Fibroblast of skin of scalp (primary cell): ENCODE data around the gene EFCAB11.

Experiments
- DNase-seq: peaks from one replicate; pipeline ENCODE4 v3.0.0-alpha.2; 2013

Gene EFCAB11

GRCh38 chr14:89811954-89812575, 142.5 kb downstream of the EFCAB11 start:
- no peak for DNase-seq

- DNase-seq: peak; percentile 69
Observed at GRCh38 chr14:89810101-89810500, 144.4 kb downstream of the EFCAB11 start.

DNA sequence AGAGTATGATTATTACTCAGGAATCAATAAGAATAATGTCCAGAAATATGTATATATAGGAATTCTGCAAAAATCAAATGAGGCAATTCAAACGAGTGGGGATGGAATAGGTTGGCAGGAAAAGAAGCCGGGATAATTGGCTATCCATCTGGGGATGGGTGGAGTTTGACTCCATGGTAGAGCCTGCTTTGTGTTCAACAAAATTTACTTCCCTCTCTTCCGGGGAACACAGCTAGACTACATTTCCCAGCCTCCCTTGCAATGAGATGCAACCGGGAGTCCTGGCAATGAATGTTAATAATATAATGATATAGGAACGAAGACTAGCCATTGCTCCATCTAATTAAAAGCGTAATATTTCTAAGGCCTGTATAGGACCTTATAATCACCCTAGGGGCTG, 146.6 kb downstream of the EFCAB11 start:
- DNase-seq: no peak

DNA sequence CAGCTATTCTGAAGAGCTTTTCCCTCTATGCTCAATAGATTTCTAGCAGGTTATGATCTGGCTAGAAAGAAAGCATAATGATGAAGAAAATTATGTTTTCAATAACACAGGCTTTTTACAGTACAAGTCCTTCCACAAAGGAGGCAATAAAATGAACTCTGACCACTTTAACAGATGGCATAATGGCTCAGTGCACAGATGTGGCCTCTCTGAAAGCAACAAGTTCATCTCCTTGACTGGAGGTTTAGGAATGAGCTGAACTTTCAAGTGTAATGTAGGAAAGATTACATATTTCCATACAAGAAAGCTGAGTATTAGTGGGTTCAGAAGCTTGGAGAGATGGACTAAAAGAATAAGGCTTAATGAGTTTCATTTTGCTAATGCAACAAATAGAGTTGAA, 147.4 kb downstream of the EFCAB11 start:
- DNase-seq: no peak

- DNase-seq: no peak
Observed at GRCh38 chr14:89806451-89806850, 148.1 kb downstream of the EFCAB11 start.

DNA sequence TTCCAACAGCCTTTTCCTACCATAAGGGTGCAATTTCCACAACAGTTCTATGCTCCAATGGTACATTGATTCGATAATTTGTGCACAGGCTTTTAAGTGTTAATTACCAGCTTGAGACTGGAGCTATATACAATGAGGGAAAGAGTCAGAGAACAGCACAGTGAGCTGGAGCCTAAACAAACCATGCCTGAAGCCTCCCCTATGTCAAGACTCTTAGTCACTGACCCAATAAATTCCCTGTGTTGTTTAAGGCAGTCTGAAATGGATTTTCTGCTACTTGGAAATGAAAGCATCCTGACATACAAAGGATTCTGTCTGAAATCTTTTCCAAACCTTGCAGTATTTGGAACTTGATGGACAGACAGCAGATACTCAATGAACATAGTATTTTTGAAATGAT, 149.0 kb downstream of the EFCAB11 start:
- DNase-seq: no peak

GRCh38 chr14:89803542-89803941, 151.0 kb downstream of the EFCAB11 start:
- no peak for DNase-seq

DNA sequence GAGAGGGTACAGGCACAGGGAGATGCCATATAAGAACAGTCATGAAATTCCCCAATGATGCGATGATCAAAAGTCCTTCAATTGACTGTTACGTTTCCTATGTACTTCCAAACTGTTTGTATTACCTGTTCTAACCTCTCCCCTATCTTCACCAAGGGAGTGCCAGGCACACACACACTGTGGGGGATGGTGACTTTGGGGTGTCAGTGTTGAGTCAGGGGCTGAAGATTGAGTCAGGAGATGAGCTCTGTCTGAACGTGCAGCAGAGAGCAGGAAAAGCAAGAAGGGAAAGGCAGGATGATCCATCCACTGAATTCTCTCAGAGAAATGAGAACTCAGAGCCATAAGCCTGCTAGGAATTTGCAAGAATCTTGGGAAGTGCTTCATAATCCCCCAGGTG, 153.4 kb downstream of the EFCAB11 start:
- no peak for DNase-seq

GRCh38 chr14:89798212-89798773, 156.2 kb downstream of the EFCAB11 start:
- DNase-seq: no peak

DNA sequence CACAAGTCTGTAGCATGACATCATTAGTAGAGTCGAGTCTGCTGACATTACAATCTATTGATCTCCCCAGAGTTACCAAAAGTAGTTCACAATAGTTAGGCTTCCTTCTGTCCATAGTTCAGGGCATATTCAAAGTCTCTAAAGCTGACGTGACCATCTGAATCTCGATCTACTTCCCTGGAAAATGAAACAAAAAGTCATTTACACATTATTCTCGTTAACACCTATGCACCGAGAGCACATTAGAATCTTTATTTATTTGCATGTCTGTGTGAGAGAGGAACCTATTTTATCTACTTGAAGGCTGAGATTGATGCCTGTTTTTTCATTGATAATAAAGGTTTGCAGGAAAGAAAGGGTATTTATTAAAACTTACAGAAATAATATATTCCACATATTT, 157.4 kb downstream of the EFCAB11 start:
- no peak for DNase-seq

- no peak for DNase-seq
Observed at GRCh38 chr14:89794096-89794495, 160.4 kb downstream of the EFCAB11 start.

DNA sequence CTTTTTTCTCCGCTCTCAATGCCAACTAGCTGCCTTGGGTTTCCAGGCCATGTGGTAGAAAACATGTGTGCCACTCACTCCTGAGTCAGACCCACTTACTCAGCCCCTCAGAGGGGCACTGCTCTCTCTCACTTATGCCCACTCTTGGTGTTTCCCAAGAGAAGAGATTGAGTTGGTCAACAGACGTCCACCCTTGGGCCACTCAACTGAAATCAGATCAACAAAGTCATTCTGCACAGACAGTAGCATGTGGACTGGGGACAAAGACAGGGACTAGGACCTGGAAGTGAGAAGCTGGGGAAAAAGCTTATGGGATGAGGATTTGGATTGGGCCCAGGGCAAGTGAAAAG, 161.2 kb downstream of the EFCAB11 start:
- DNase-seq: no peak

DNA sequence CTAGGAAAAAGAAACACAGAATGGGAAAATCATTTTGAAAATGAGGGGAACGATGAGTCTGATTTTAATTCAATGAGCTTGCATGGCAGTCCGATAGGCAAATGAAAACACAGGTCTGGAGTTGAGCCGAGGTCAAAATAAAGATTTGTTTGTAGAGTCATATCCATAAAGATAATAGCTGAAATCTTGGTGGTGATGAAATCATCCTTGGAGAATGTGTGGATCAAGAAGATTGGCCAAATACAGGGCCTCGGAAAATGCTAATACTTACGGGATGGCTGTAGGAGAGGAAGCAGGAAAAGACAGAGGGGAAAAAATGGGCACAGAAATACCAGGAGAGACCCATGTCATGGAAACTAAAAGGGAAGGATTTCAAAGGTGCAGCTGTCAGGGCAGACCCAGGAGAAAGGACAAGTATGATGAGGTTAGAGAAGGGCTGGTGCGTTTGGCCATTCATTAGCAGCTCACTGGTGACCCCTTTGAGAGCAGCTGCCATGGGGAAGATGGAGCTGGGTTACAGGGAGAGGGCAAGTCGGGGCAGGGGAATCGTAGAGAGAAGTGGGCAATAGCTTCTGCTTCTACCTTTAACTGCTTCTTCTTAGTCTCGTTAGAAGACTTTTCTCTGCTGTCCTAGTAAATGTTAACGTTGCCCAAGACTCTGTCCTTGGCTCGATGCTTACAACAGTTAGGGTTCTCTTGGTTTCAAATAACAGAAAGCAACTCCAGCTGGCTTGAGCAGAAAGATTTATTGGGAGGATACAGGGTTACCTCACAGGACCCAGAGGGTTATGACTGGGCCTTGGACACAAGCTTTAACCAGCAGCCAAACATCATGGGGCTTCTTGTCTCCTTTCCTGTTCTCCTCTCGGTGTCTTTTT, 161.8 kb downstream of the EFCAB11 start:
- DNase-seq: peak; percentile 50

- DNase-seq: peak; percentile 39
Observed at GRCh38 chr14:89787525-89787924, 167.0 kb downstream of the EFCAB11 start.

DNA sequence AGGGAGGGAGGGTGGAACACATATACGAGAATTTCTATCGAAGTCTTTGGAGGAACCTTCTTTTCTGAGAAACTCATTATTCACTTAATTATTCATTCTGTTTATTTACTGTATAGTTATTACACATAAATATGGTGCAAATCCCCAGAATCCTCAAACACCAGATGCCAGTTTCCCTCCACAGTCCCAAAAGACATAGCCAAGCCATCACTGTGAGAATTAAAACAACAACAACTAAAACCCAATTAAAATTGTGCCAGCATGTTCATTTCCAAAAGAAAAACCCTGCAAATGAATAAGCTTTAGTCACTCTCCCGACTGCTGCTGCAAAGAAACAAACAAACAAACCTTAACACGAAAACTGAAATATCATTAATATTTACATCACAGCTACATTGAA, 173.5 kb downstream of the EFCAB11 start:
- DNase-seq: no peak

DNA sequence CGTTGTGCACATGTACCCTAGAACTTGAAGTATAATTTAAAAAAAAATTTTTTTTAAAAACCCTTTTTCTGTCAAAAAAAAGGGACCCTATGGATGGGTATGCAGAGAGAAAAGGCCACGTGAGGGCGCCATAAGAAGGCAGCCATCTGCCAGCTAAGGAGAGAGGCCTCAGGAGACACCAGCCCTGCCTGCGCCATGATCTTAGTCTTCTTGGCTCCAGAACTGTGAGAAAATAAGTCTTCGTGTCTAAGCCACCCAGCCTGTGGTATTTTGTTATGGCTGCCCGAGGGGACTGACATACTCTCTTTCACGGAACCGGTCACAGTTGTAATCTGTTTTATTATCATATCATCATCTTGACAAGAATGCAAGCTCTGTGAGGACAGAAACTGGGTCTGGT, 174.8 kb downstream of the EFCAB11 start:
- DNase-seq: peak; percentile 29

GRCh38 chr14:89775946-89776345, 178.6 kb downstream of the EFCAB11 start:
- DNase-seq: no peak

DNA sequence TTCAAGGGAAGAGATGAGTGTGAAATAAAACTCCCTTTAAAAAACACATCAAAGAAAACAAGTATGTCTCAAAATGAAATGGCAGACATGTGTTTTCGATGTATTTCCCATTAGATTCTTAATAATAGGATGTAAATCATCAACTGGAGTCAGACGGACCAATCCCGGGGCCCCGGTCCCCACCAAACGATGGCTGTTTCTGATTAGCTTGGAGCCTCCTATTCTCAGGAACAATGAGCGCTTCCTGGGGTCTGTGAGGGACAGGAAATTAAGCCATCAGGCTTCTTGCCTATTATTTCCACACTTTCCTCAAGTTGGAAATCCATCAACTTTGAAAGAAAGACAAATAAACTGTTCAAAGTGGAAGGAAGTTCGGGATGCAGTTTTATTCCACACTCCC, 179.4 kb downstream of the EFCAB11 start:
- DNase-seq: no peak

- DNase-seq: no peak
Observed at GRCh38 chr14:89773644-89774316, 180.8 kb downstream of the EFCAB11 start.

DNA sequence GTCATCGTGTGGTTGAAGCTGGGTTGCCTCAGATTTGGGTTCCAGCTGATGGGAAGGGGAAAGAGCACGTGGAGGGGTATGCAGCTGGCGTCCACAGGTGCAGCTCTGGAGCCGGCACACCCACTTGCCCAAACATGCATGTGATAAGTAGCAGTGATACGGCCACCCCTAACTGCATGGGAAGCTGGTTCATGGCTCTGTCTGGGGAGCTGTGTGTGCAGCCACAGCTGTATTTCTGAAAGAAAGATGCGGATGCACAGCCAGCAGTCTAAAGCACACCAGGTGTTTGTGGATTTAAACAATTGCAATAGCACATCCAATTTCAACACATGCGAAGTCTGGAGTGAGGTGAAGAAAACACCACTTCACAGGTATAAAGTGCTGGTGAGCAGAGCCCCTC, 181.4 kb downstream of the EFCAB11 start:
- DNase-seq: no peak

GRCh38 chr14:89771251-89771650, 183.3 kb downstream of the EFCAB11 start:
- DNase-seq: no peak

DNA sequence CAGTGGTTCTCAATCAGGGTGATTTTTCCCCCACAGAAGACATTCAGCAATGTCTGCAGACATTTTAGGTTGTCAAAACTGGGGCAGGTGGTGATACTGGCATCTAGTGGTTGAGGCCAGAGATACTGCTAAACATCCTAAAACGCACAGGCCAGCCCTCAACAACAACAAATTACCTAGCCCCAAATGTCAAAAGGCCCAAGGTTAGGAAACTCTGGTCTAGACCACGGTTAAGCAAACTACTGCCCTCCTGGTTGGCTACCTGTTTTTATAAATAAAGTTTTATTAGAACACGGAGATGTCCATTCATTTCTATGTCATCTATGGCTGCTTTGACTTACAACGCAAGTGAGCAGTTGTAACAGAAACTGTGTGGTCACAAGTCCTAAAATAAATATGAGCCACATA, 186.7 kb downstream of the EFCAB11 start:
- DNase-seq: peak; percentile 63

DNA sequence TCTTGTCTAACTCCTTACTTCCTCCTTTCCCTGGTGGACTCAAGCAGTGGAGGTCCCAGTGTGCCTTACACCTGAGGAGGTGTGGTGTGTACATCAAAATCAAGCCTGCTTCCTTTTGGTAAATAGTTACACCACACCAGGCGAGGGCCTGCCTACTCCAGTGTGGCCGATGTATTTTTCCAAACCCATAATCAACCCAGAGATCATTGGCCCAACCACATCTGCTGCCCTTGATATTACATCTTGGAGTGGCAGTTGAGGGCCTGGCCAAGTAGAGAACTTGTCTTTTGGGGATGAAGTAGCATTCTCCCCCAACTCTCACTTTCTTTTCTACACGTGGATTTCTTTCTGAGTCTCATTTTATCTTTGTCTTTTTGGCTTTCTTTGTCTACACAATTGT, 187.4 kb downstream of the EFCAB11 start:
- DNase-seq: no peak
